Endodermal cell (in vitro differentiated cells): ENCODE results near the gene TJAP1. TPM values are rescaled to one million over a fixed set of nuclear protein-coding genes. Genes with fewer than 3 reads are reported as not detected.

Source experiments
- DNase-seq: peaks from one replicate; pipeline ENCODE4 v3.0.0-alpha.2; 2017
- H3K27ac ChIP-seq: 2 replicates; pipeline ENCODE4 v1.5.1; 2013; ENCODE audit warnings: mild to moderate bottlenecking, low read depth, low read length, moderate library complexity
- H3K27me3 ChIP-seq: 2 replicates; pipeline ENCODE4 v1.6.1; 2013; ENCODE audit warnings: mild to moderate bottlenecking, low read length, moderate library complexity; ENCODE audit not compliant: insufficient read depth, control insufficient read depth, poor library complexity, severe bottlenecking
- H3K36me3 ChIP-seq: 2 replicates; pipeline ENCODE4 v1.7.0; 2013; ENCODE audit warnings: mild to moderate bottlenecking, low read length, moderate library complexity; ENCODE audit not compliant: control insufficient read depth, insufficient read depth
- H3K4me1 ChIP-seq: one replicate; pipeline ENCODE4 v1.7.0; 2013; ENCODE audit warnings: low read length; ENCODE audit not compliant: control insufficient read depth, insufficient read depth
- H3K4me3 ChIP-seq: 2 replicates; pipeline ENCODE4 v1.5.1; 2013; ENCODE audit warnings: mild to moderate bottlenecking, low read length, moderate library complexity
- H3K9ac ChIP-seq: 2 replicates; pipeline ENCODE4 v1.6.1; 2013; ENCODE audit warnings: mild to moderate bottlenecking, low read length, moderate library complexity; ENCODE audit not compliant: poor library complexity, severe bottlenecking; ENCODE audit errors: extremely low read depth
- H3K9me3 ChIP-seq: 2 replicates; pipeline ENCODE4 v1.6.1; 2013; ENCODE audit warnings: mild to moderate bottlenecking, low read length, moderate library complexity; ENCODE audit not compliant: control insufficient read depth
- H3K27ac Mint-ChIP-seq: 2 replicates; pipeline ENCODE4 v1.8.0; 2020; ENCODE audit warnings: mixed read lengths
- H3K27me3 Mint-ChIP-seq: 2 replicates; pipeline ENCODE4 v1.8.0; 2021; ENCODE audit warnings: mild to moderate bottlenecking, mixed read lengths; ENCODE audit not compliant: insufficient read depth
- H3K36me3 Mint-ChIP-seq: 2 replicates; pipeline ENCODE4 v1.8.0; 2020; ENCODE audit warnings: low read depth, mixed read lengths
- H3K4me1 Mint-ChIP-seq: 2 replicates; pipeline ENCODE4 v1.8.0; 2020; ENCODE audit warnings: mixed read lengths
- H3K4me3 Mint-ChIP-seq: 2 replicates; pipeline ENCODE4 v1.8.0; 2020; ENCODE audit warnings: mild to moderate bottlenecking, moderate library complexity, mixed read lengths
- H3K9me3 Mint-ChIP-seq: 2 replicates; pipeline ENCODE4 v1.8.0; 2020; ENCODE audit warnings: mild to moderate bottlenecking, mixed read lengths
- WGBS, 2 experiments: methylation state at CpG; one replicate each; pipeline versions ENCODE4 v1.1.5 to v1.1.7; 2013; ENCODE audit warnings: missing lambda C conversion rate in 2 of 2, mixed read lengths in 1 of 2; ENCODE audit not compliant: insufficient coverage in 1 of 2, insufficient read length in 1 of 2; 5-methylcytosine and 5-hydroxymethylcytosine counted together
- microRNA-seq: library from miRNA; unstranded; fragments of <30 nt; microRNA quantifications from one replicate; pipeline ENCODE4 v1.2.0, GENCODE V29; 2020; ENCODE audit warnings: borderline microRNAs expressed
- total RNA-seq, 2 donors: library from RNA; stranded (reverse); fragmentation: NEBNext Ultra II Directional in 1 of 2; extraction: Animal tissue kit (Norgen Biotek cat#: 25700) in 1 of 2; gene quantifications; 2 replicates in 1 of 2; 3 replicates in 1 of 2; pipeline ENCODE4 v1.2.1, GENCODE V29; 2021
- TF ChIP-seq, protein P1 (sequence below): fragments of 200-600 bp; sonication (generic); conservative IDR thresholded peaks from 2 replicates; pipeline ENCODE4 v1.5.0; 2021; ENCODE audit warnings: antibody characterized with exemption, mild to moderate bottlenecking

TJAP1 gene
- total RNA-seq, 2 donors from 2014 or later: 44.3 to 50.2 TPM

DNA sequence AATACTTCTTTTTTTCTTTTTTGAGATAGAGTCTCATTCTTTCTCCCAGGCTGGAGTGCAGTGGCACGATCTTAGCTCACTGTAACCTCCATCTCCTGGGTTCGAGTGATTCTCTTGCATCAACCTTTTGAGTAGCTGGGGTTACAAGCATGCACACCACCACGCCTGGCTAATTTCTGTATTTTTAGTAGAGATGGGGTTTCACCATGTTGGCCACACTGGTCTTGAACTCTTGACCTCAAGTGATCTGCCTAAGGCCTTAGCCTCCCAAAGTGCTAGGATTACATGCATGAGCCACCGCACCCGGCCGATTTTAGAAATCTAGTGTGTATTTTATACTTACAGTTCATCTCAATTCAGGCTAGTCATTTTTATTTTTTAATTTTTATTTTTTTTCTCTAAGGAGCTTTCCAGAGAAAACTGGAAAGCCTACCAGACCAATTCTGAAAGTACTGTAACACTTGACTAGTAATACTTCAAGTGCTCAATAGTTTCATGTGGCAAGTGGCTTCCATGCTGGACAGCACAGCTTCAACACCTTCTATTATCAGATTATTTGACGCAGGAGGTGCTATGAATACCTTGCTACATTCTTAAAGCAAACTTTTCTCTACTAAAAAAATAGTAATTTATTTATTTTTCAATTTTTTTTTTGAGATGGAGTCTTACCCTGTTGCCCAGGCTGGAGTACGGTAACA is 64.6 kb downstream of the TJAP1 start:
- WGBS, 2 experiments: 94 to 96% methylated on average over 3 to 8 of the region's 8 CpGs
- peaks cover 69% of the 10 kb centered on the region for H3K36me3 ChIP-seq
- H3K9me3 Mint-ChIP-seq: no peaks in the 10 kb centered on the region

DNA sequence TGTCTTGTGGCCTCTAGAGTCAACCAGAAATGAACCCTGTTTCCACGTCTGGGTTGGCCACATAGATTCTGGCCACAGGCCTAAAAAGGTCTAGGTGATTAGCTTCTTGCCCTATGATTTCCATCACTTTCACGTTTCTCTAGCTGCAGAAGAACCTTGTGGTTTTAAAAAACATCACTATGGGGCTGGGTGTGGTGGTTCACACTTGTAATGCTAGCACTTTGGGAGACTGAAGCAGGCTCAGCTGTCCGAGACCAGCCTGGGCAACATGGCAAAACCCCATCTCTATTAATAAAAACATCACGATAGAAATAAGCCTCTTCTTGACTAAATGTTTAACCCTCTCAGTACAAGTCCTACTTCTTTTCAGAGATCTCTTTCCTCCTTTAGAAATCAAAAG is 67.1 kb downstream of the TJAP1 start:
- TF ChIP-seq, protein P1, sequence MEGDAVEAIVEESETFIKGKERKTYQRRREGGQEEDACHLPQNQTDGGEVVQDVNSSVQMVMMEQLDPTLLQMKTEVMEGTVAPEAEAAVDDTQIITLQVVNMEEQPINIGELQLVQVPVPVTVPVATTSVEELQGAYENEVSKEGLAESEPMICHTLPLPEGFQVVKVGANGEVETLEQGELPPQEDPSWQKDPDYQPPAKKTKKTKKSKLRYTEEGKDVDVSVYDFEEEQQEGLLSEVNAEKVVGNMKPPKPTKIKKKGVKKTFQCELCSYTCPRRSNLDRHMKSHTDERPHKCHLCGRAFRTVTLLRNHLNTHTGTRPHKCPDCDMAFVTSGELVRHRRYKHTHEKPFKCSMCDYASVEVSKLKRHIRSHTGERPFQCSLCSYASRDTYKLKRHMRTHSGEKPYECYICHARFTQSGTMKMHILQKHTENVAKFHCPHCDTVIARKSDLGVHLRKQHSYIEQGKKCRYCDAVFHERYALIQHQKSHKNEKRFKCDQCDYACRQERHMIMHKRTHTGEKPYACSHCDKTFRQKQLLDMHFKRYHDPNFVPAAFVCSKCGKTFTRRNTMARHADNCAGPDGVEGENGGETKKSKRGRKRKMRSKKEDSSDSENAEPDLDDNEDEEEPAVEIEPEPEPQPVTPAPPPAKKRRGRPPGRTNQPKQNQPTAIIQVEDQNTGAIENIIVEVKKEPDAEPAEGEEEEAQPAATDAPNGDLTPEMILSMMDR: no peak
- no peaks in the 10 kb centered on the region for H3K4me1 Mint-ChIP-seq
- WGBS, 2 experiments: 92% methylated on average over 2 to 4 of the region's 4 CpGs
- H3K4me3 Mint-ChIP-seq: no peak overlapping the region
- Histone ChIP-seq H3K27me3 (no peaks in the 10 kb centered on the region), H3K9ac (no peak overlapping the region), H3K4me1 (no peaks in the 10 kb centered on the region), H3K36me3 (peaks cover 78% of the 10 kb centered on the region), H3K27ac (no peak overlapping the region), H3K9me3 (no peaks in the 10 kb centered on the region), H3K4me3 (no peak overlapping the region)
- no peak for DNase-seq
- H3K9me3 Mint-ChIP-seq: no peaks in the 10 kb centered on the region
- H3K27ac Mint-ChIP-seq: no peak overlapping the region
- H3K36me3 Mint-ChIP-seq: peaks cover 70% of the 10 kb centered on the region
- H3K27me3 Mint-ChIP-seq: no peaks in the 10 kb centered on the region

More for the DNA sequence above, 64.6 kb downstream of the TJAP1 start:
- Histone ChIP-seq H3K4me1 (no peaks in the 10 kb centered on the region), H3K27ac (no peak overlapping the region), H3K9ac (no peak overlapping the region), H3K4me3 (no peak overlapping the region), H3K9me3 (no peaks in the 10 kb centered on the region), H3K27me3 (no peaks in the 10 kb centered on the region)
- Mint-ChIP-seq H3K4me1 (no peaks in the 10 kb centered on the region), H3K27me3 (no peaks in the 10 kb centered on the region), H3K4me3 (no peak overlapping the region), H3K27ac (no peak overlapping the region), H3K36me3 (peaks cover 69% of the 10 kb centered on the region)
- TF ChIP-seq, protein P1: no peak
- no peak for DNase-seq

DNA sequence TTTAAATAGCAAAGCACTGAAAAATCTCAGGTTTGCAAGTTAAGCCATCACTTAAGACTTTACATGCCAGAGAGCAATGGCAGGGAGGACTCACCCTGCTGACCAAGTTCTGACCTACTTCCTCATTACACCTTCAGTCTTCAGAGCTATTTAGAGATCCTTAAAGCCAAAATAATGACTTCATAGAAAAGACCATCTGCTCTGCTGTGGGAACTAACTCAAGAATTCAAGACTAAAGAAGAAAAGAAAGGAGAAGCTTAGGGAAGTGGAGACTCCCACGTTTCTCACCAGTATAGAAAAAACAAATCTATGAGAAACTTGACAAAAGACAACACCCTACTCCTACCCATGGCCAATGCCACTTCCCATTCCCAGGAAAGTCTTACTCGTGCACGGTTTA is 69.9 kb downstream of the TJAP1 start:
- Mint-ChIP-seq H3K27me3 (no peaks in the 10 kb centered on the region), H3K4me1 (no peaks in the 10 kb centered on the region), H3K4me3 (no peak overlapping the region), H3K9me3 (no peaks in the 10 kb centered on the region), H3K27ac (no peak overlapping the region), H3K36me3 (peaks cover 79% of the 10 kb centered on the region)
- Histone ChIP-seq H3K27ac (no peak overlapping the region), H3K27me3 (no peaks in the 10 kb centered on the region), H3K36me3 (peaks cover 89% of the 10 kb centered on the region), H3K9ac (no peak overlapping the region), H3K4me1 (no peaks in the 10 kb centered on the region), H3K9me3 (no peaks in the 10 kb centered on the region), H3K4me3 (no peak overlapping the region)
- TF ChIP-seq, protein P1: no peak
- 83 to 98% methylated on average over 1 to 3 of the region's 3 CpGs for WGBS, 2 experiments
- no peak for DNase-seq

Small RNAs within 50 kb of the gene (microRNA-seq; reads per million reads assigned to microRNA genes)
- not detected for gene MIR6780B

Other genes starting within 250 kb of the TJAP1 start
- gene DNPH1, start 248.1 kb upstream of the TJAP1 start, total RNA-seq: 10 to 100 TPM; 48.2 to 66.5 TPM
- gene TTBK1, start 234.1 kb upstream of the TJAP1 start, total RNA-seq: under 1 TPM; 0.62 TPM
- not detected for gene SLC22A7, start 179.3 kb upstream of the TJAP1 start, total RNA-seq
- gene CRIP3, start 168.7 kb upstream of the TJAP1 start, total RNA-seq: 10 to 100 TPM; 13.4 to 19.3 TPM
- 10 to 100 TPM; 21.3 to 26.4 TPM for gene ZNF318, start 107.9 kb upstream of the TJAP1 start, total RNA-seq
- gene ABCC10, start 50.0 kb upstream of the TJAP1 start, total RNA-seq: 10 to 100 TPM; 34.1 to 44.8 TPM
- gene DLK2, start 22.0 kb upstream of the TJAP1 start, total RNA-seq: not detected
- gene LRRC73, start 32.8 kb downstream of the TJAP1 start, total RNA-seq: under 1 TPM; 0.46 to 0.64 TPM
- 100 to 1,000 TPM in 1 of 2 donors, 10 to 100 TPM in 1; 87.7 to 103 TPM for gene YIPF3, start 39.4 kb downstream of the TJAP1 start, total RNA-seq
- 10 to 100 TPM; 37.6 to 44.2 TPM for gene POLR1C, start 39.5 kb downstream of the TJAP1 start, total RNA-seq
- gene XPO5, start 98.5 kb downstream of the TJAP1 start, total RNA-seq: 10 to 100 TPM; 70.8 to 74.3 TPM
- 10 to 100 TPM; 11.2 to 18.8 TPM for gene POLH, start 98.6 kb downstream of the TJAP1 start, total RNA-seq
- 10 to 100 TPM; 87.9 to 90.6 TPM for gene GTPBP2, start 151.7 kb downstream of the TJAP1 start, total RNA-seq
- gene MAD2L1BP, start 158.3 kb downstream of the TJAP1 start, total RNA-seq: 10 to 100 TPM; 32.7 to 41.5 TPM
- under 1 TPM; 0.44 to 0.64 TPM for gene RSPH9, start 167.5 kb downstream of the TJAP1 start, total RNA-seq
- 10 to 100 TPM; 53.6 to 58.8 TPM for gene MRPS18A, start 210.2 kb downstream of the TJAP1 start, total RNA-seq